NB4 (cell line): ENCODE measurements around the gene KCNJ2.

Source experiments
- CTCF ChIP-seq: IDR thresholded peaks from one replicate; pipeline ENCODE4 v1.5.1; 2012; ENCODE audit warnings: low read depth, low read length
- MYC ChIP-seq: IDR thresholded peaks from 2 replicates; pipeline ENCODE4 v1.6.1; 2011; ENCODE audit warnings: low read depth, low read length
- POLR2A ChIP-seq: IDR thresholded peaks from 2 replicates; pipeline ENCODE4 v1.6.1; 2011; ENCODE audit warnings: mild to moderate bottlenecking; ENCODE audit not compliant: insufficient read length; ENCODE audit errors: extremely low read depth
- TF ChIP-seq, protein P1 (sequence below): IDR thresholded peaks from 2 replicates; pipeline ENCODE4 v1.6.1; 2011; ENCODE audit warnings: low read depth, low read length

DNA sequence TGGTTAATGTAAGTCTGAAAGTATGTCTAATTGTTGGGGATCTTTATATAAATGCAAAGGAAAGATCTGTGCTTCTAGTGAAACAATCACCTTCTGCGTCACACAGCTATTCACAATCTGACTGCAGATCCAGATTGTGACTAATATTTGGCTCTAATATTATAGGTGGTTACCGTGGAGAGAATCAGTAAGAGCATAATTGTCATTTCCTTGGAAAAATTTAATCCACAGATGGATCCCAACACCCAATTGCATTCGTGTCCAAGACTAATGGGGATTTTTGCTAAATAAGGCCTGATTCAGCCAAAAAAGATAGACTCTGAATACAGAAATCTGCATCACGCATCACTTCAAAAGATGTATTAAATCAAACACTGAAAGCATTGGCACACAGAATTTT is 2.7 kb upstream of the KCNJ2 start:
- TF ChIP-seq CTCF = no peak
- no peak for TF ChIP-seq POLR2A
- TF ChIP-seq, protein P1, sequence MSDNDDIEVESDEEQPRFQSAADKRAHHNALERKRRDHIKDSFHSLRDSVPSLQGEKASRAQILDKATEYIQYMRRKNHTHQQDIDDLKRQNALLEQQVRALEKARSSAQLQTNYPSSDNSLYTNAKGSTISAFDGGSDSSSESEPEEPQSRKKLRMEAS = no peak
- TF ChIP-seq MYC = no peak
